HepG2 (cell line): ENCODE results near the gene CCDC158. TPM values are rescaled to one million over a fixed set of nuclear protein-coding genes. Genes with fewer than 3 reads are reported as not detected.

Source experiments
- CEBPG ChIP-seq: IDR thresholded peaks from 2 replicates; pipeline ENCODE4 v1.6.1; 2016
- DR1 ChIP-seq: sonication (generic); formaldehyde crosslinking; IDR thresholded peaks from 2 replicates; pipeline ENCODE4 v1.8.0; 2021; ENCODE audit warnings: mild to moderate bottlenecking, missing genetic modification reagents, inconsistent platforms
- ESRRA ChIP-seq: sonication (generic); formaldehyde crosslinking; IDR thresholded peaks from 2 replicates; pipeline ENCODE4 v1.5.1; 2020; ENCODE audit warnings: mild to moderate bottlenecking, low read depth, missing genetic modification reagents
- FOSL2 ChIP-seq: sonication (generic); formaldehyde crosslinking; IDR thresholded peaks from 2 replicates; pipeline ENCODE4 v1.4.0; 2020; ENCODE audit warnings: missing genetic modification reagents
- HNF4G ChIP-seq, 2 experiments: sonication (generic) in 1 of 2; formaldehyde crosslinking in 1 of 2; IDR thresholded peaks; 2 replicates each; pipeline versions ENCODE4 v1.4.0 to v1.6.1; 2011 to 2020; ENCODE audit warnings: borderline replicate concordance in 2 of 2, low read depth in 2 of 2, mild to moderate bottlenecking in 2 of 2, low read length in 1 of 2, missing genetic modification reagents in 1 of 2, moderate library complexity in 1 of 2
- HNRNPUL1 ChIP-seq: fragments of 200-400 bp; formaldehyde crosslinking; IDR thresholded peaks from 2 replicates; pipeline ENCODE4 v1.6.1; 2017; ENCODE audit warnings: low read depth, mild to moderate bottlenecking, low read length, moderate library complexity
- JARID2 ChIP-seq: sonication (generic); formaldehyde crosslinking; IDR thresholded peaks from 2 replicates; pipeline ENCODE4 v1.8.1; 2023; ENCODE audit warnings: missing genetic modification reagents, inconsistent platforms; ENCODE audit not compliant: insufficient replicate concordance
- KLF11 ChIP-seq: IDR thresholded peaks from 2 replicates; pipeline ENCODE4 v1.6.1; 2016; ENCODE audit warnings: missing compliant biosample characterization
- MAF1 ChIP-seq: sonication (generic); formaldehyde crosslinking; IDR thresholded peaks from 2 replicates; pipeline ENCODE4 v1.5.0; 2020; ENCODE audit warnings: missing genetic modification reagents, borderline replicate concordance
- MEIS1 ChIP-seq: sonication (generic); formaldehyde crosslinking; IDR thresholded peaks from 2 replicates; pipeline ENCODE4 v1.9.0; 2021; ENCODE audit warnings: mild to moderate bottlenecking, missing genetic modification reagents, moderate library complexity, borderline replicate concordance
- MTA1 ChIP-seq: sonication (generic); formaldehyde crosslinking; IDR thresholded peaks from 2 replicates; pipeline ENCODE4 v1.4.0; 2020; ENCODE audit warnings: missing genetic modification reagents, mild to moderate bottlenecking, borderline replicate concordance
- MTF2 ChIP-seq: sonication (generic); formaldehyde crosslinking; IDR thresholded peaks from 2 replicates; pipeline ENCODE4 v1.5.0; 2020; ENCODE audit warnings: missing genetic modification reagents, borderline replicate concordance
- NKX3-1 ChIP-seq: sonication (generic); formaldehyde crosslinking; IDR thresholded peaks from 2 replicates; pipeline ENCODE4 v1.5.0; 2020; ENCODE audit warnings: missing genetic modification reagents
- TCF12 ChIP-seq, 2 experiments: fragments of 450-650 bp in 1 of 2; sonication (generic) in 1 of 2; formaldehyde crosslinking in 1 of 2; IDR thresholded peaks; 2 replicates each; pipeline versions ENCODE4 v1.6.1 to v1.8.0; 2017 to 2022; ENCODE audit warnings: antibody characterized with exemption in 1 of 2, mild to moderate bottlenecking in 1 of 2, missing genetic modification reagents in 1 of 2, moderate library complexity in 1 of 2
- ZKSCAN5 ChIP-seq: sonication (generic); formaldehyde crosslinking; IDR thresholded peaks from 2 replicates; pipeline ENCODE4 v1.5.1; 2020; ENCODE audit warnings: mild to moderate bottlenecking, missing genetic modification reagents
- ZNF883 ChIP-seq: sonication (generic); formaldehyde crosslinking; IDR thresholded peaks from 2 replicates; pipeline ENCODE4 v1.5.1; 2020; ENCODE audit warnings: mild to moderate bottlenecking, missing genetic modification reagents; ENCODE audit errors: not compliant biosample characterization
- polyA plus RNA-seq, 8 experiments: library from polyadenylated mRNA; depleted of rRNA in 3 of 8; stranded (reverse) in 7 of 8; unstranded in 1 of 8; fragments of >200 nt; fragmentation: Illumina TruSeq in 4 of 8; extraction: Trizol in 4 of 8; gene quantifications; 2 replicates each; pipeline versions ENCODE4 v1.2.1 to v1.2.3, GENCODE V29; 2011 to 2016; ENCODE audit warnings: low read depth in 4 of 8, missing spikeins in 1 of 8, mixed read lengths in 1 of 8; ENCODE audit not compliant: insufficient read depth in 1 of 8
- total RNA-seq, 5 experiments: library from RNA; depleted of rRNA; stranded (reverse); fragments of >200 nt; fragmentation: Illumina TruSeq; extraction: Trizol; gene quantifications; 2 replicates each; pipeline ENCODE4 v1.2.3, GENCODE V29; 2016; ENCODE audit warnings: low read depth in 1 of 5
- TF ChIP-seq, protein P1 (sequence below): sonication (generic); formaldehyde crosslinking; IDR thresholded peaks from 2 replicates; pipeline ENCODE4 v1.4.0; 2020; ENCODE audit warnings: mild to moderate bottlenecking, missing genetic modification reagents
- TF ChIP-seq, protein P2 (sequence below): sonication (generic); formaldehyde crosslinking; IDR thresholded peaks from 2 replicates; pipeline ENCODE4 v1.4.0; 2020; ENCODE audit warnings: mild to moderate bottlenecking, missing genetic modification reagents
- TF ChIP-seq, protein P3 (sequence below): sonication (generic); formaldehyde crosslinking; IDR thresholded peaks from 2 replicates; pipeline ENCODE4 v1.4.0; 2020; ENCODE audit warnings: missing genetic modification reagents, borderline replicate concordance

The CCDC158 gene
- total and polyA plus RNA-seq, 2 of the 13 experiments (the other 11 are each of a cell fraction or from before 2014, with no cell fraction given): not detected

DNA sequence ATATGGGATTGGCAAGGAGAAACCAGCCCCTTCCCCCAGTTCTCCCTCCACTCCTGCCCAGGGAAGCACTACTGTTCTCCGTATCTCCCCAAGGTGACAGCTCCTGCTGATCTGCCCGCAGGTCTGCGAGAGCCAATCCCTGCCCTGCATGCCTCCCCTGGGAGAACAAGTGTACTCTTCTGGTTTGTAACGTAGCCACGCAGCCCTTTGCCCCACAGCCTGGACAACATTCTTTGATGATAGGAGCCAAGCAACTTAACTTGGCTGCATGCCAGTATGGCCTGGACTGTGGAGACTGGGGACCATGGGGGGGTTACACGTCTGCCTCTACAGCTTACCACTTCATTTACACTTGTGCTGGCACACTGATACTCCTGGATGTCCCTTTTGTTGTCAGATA lies 112.4 kb downstream of the CCDC158 start (continued):
- TF ChIP-seq, protein P1, sequence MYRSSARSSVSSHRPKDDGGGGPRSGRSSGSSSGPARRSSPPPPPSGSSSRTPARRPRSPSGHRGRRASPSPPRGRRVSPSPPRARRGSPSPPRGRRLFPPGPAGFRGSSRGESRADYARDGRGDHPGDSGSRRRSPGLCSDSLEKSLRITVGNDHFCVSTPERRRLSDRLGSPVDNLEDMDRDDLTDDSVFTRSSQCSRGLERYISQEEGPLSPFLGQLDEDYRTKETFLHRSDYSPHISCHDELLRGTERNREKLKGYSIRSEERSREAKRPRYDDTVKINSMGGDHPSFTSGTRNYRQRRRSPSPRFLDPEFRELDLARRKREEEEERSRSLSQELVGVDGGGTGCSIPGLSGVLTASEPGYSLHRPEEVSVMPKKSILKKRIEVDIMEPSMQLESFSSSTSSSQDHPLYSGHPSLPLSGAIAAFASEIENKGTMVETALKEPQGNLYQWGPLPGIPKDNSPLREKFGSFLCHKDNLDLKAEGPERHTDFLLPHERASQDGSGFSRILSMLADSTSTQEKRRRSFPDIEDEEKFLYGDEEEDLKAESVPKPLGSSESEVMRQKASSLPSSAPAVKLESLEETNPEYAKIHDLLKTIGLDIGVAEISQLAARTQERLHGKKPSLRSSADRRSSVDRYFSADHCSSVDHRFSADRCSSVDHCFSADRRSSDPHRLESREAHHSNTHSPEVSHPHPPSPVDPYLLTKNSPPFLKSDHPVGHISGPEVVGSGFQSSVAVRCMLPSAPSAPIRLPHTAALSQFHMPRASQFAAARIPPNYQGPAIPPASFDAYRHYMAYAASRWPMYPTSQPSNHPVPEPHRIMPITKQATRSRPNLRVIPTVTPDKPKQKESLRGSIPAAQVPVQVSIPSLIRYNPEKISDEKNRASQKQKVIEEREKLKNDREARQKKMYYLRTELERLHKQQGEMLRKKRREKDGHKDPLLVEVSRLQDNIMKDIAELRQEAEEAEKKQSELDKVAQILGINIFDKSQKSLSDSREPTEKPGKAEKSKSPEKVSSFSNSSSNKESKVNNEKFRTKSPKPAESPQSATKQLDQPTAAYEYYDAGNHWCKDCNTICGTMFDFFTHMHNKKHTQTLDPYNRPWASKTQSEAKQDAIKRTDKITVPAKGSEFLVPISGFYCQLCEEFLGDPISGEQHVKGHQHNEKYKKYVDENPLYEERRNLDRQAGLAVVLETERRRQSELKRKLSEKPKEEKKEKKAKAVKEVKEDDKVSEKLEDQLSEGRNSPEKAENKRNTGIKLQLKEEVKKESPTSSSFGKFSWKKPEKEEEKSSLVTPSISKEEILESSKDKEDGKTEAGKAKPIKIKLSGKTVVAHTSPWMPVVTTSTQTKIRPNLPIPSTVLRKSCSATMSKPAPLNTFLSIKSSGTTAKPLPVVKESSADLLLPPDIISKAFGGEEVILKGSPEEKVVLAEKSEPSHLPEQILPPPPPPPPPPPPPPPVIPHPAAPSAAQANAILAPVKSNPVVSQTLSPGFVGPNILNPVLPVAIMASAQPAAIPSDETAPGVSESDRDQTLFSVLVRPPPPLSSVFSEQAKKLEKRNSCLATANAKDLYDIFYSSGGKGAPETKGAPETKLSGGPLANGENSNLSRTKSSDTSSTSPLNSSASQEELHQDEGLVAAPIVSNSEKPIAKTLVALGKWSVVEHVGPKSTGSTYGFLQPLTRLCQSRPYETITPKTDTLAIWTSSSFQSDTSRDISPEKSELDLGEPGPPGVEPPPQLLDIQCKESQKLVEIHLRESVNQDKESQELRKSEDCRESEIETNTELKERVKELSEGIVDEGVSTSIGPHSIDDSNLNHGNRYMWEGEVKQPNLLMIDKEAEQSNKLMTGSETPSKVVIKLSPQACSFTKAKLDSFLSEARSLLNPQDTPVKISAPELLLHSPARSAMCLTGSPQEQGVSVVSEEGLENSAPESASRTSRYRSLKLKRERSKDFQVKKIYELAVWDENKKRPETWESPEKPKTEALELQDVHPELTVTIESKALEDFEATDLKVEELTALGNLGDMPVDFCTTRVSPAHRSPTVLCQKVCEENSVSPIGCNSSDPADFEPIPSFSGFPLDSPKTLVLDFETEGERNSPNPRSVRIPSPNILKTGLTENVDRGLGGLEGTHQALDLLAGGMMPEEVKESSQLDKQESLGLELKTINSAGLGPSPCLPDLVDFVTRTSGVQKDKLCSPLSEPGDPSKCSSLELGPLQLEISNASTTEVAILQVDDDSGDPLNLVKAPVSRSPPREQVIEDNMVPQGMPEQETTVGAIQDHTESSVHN (CRISPR knock-in tag): no peak
- peak; percentile 16; the same call in 1 of the 2 replicates for TF ChIP-seq CEBPG (CRISPR knock-in tag)
- no peak for TF ChIP-seq DR1 (CRISPR knock-in tag)
- TF ChIP-seq HNF4G (IDR thresholded peaks at IDR 0.05; ENCODE audit: borderline replicate concordance, low read depth, low read length): no peak
- TF ChIP-seq HNF4G (CRISPR knock-in tag; IDR thresholded peaks at IDR 0.05; ENCODE audit: borderline replicate concordance, low read depth): no peak
- no peak for TF ChIP-seq ZKSCAN5 (CRISPR knock-in tag)
- TF ChIP-seq, protein P2, sequence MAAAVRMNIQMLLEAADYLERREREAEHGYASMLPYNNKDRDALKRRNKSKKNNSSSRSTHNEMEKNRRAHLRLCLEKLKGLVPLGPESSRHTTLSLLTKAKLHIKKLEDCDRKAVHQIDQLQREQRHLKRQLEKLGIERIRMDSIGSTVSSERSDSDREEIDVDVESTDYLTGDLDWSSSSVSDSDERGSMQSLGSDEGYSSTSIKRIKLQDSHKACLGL (CRISPR knock-in tag): no peak
- peak; percentile 42 for TF ChIP-seq FOSL2 (CRISPR knock-in tag)
- TF ChIP-seq KLF11 (CRISPR knock-in tag): no peak
- TF ChIP-seq TCF12 (IDR thresholded peaks at IDR 0.05): no peak
- TF ChIP-seq TCF12 (CRISPR knock-in tag; IDR thresholded peaks at IDR 0.05): no peak
- no peak for TF ChIP-seq JARID2
- TF ChIP-seq MEIS1 (CRISPR knock-in tag): no peak
- no peak for TF ChIP-seq ZNF883
- TF ChIP-seq MTA1 (CRISPR knock-in tag): no peak
- TF ChIP-seq HNRNPUL1: no peak
- TF ChIP-seq, protein P3, sequence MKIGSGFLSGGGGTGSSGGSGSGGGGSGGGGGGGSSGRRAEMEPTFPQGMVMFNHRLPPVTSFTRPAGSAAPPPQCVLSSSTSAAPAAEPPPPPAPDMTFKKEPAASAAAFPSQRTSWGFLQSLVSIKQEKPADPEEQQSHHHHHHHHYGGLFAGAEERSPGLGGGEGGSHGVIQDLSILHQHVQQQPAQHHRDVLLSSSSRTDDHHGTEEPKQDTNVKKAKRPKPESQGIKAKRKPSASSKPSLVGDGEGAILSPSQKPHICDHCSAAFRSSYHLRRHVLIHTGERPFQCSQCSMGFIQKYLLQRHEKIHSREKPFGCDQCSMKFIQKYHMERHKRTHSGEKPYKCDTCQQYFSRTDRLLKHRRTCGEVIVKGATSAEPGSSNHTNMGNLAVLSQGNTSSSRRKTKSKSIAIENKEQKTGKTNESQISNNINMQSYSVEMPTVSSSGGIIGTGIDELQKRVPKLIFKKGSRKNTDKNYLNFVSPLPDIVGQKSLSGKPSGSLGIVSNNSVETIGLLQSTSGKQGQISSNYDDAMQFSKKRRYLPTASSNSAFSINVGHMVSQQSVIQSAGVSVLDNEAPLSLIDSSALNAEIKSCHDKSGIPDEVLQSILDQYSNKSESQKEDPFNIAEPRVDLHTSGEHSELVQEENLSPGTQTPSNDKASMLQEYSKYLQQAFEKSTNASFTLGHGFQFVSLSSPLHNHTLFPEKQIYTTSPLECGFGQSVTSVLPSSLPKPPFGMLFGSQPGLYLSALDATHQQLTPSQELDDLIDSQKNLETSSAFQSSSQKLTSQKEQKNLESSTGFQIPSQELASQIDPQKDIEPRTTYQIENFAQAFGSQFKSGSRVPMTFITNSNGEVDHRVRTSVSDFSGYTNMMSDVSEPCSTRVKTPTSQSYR (CRISPR knock-in tag): peak; percentile 18; the same call in 1 of the 2 replicates
- TF ChIP-seq NKX3-1 (CRISPR knock-in tag): no peak
- TF ChIP-seq MTF2 (CRISPR knock-in tag): no peak
- TF ChIP-seq ESRRA (CRISPR knock-in tag): no peak
- TF ChIP-seq MAF1: no peak
